ENCODE results near the gene MYCT1. TPM values are rescaled to one million over a fixed set of nuclear protein-coding genes. Genes with fewer than 3 reads are reported as not detected.

MYCT1 gene
- total RNA-seq, 1 experiment from 2014 or later: not detected

DNA sequence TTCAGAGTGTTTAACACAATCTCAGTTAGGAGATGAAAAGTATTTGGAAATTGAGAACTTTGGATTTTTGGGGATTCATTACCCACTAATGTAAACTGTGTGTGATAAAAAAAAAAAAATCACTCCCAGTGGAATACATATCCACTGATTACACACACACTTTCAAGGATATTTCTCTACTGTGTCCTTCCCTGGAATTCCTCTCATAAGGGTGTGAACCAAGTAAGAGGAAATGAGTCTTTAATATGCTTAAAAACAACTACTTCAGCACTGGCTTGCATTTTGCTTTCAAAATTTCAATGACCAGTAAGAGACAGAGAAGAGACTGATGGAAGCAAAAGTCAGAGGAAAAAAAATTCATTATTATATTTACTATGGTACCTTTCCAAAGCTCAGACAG, 24.5 kb upstream of the MYCT1 start:
- Histone ChIP-seq H3K4me1 (ENCODE audit: control insufficient read depth in 1 of 2, insufficient read depth in 2 of 2, low read length in 2 of 2) (no peaks in the 10 kb centered on the region), H3K9me2 (ENCODE audit: insufficient read depth) (no peaks in the 10 kb centered on the region), H3K9ac (ENCODE audit: low read length) (no peak overlapping the region), H3K4me2 (ENCODE audit: low read length) (no peak overlapping the region), H4K20me1 (ENCODE audit: insufficient read depth) (no peaks in the 10 kb centered on the region), H3K4me3 (replicated peaks in 1 of 2; ENCODE audit: low read depth in 1 of 2, low read length in 2 of 2) (no peak overlapping the region), H3K27me3 (ENCODE audit: insufficient read depth, low read length) (no peaks in the 10 kb centered on the region), H2AFZ (ENCODE audit: low read depth, low read length, poor library complexity, severe bottlenecking) (no peak overlapping the region), H3K36me3 (ENCODE audit: control insufficient read depth in 1 of 2, insufficient read depth in 2 of 2, low read length in 2 of 2) (no peaks in the 10 kb centered on the region), H3K79me2 (ENCODE audit: insufficient read depth, low read length) (no peaks in the 10 kb centered on the region), H3K9me3 (ENCODE audit: control insufficient read depth in 1 of 2, insufficient read depth in 1 of 2, low read depth in 1 of 2, low read length in 2 of 2) (no peaks in the 10 kb centered on the region), H3K27ac (ENCODE audit: low read depth, low read length) (no peak overlapping the region)
- RAD21 ChIA-PET (ENCODE audit: low non-redundant PET in 1 of 2, low total read pairs in 2 of 2, uncharacterized antibody in 2 of 2, unreplicated experiment in 2 of 2): no interaction called here
- POLR2A ChIA-PET: no interaction called here
- intact Hi-C loops (cut with micrococcal nuclease): loop anchor here (10.0 kb wide), 1 partner anchor 398 kb away; no protein-coding TSS in a partner anchor
- BruUV-seq (replicated peaks): no TSS peak
- DNase-seq (ENCODE audit: low read depth, low spot score): no peak
- CTCF ChIA-PET: no interaction called here
- TF ChIP-seq, protein P1, sequence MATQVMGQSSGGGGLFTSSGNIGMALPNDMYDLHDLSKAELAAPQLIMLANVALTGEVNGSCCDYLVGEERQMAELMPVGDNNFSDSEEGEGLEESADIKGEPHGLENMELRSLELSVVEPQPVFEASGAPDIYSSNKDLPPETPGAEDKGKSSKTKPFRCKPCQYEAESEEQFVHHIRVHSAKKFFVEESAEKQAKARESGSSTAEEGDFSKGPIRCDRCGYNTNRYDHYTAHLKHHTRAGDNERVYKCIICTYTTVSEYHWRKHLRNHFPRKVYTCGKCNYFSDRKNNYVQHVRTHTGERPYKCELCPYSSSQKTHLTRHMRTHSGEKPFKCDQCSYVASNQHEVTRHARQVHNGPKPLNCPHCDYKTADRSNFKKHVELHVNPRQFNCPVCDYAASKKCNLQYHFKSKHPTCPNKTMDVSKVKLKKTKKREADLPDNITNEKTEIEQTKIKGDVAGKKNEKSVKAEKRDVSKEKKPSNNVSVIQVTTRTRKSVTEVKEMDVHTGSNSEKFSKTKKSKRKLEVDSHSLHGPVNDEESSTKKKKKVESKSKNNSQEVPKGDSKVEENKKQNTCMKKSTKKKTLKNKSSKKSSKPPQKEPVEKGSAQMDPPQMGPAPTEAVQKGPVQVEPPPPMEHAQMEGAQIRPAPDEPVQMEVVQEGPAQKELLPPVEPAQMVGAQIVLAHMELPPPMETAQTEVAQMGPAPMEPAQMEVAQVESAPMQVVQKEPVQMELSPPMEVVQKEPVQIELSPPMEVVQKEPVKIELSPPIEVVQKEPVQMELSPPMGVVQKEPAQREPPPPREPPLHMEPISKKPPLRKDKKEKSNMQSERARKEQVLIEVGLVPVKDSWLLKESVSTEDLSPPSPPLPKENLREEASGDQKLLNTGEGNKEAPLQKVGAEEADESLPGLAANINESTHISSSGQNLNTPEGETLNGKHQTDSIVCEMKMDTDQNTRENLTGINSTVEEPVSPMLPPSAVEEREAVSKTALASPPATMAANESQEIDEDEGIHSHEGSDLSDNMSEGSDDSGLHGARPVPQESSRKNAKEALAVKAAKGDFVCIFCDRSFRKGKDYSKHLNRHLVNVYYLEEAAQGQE (IDR thresholded peaks at IDR 0.05; ENCODE audit: low read depth): no peak
- TF ChIP-seq FOSL1 (IDR thresholded peaks at IDR 0.05; ENCODE audit: low read depth) (no peak), RAD21 (IDR thresholded peaks at IDR 0.05; ENCODE audit: low read depth) (no peak), POLR2AphosphoS5 (IDR thresholded peaks at IDR 0.05; ENCODE audit: low read depth, low read length) (no peak), ZNF274 (IDR thresholded peaks at IDR 0.05; ENCODE audit: low read depth, low read length) (no peak), YY1 (IDR thresholded peaks at IDR 0.05; ENCODE audit: extremely low read depth, insufficient replicate concordance, low read depth, low read length) (no peak), JUND (IDR thresholded peaks at IDR 0.05) (no peak), ZFX (IDR thresholded peaks at IDR 0.05) (no peak), POLR2A (IDR thresholded peaks at IDR 0.05; ENCODE audit: borderline replicate concordance, extremely low read depth, insufficient read depth, insufficient read length) (no peak), EZH2 (IDR thresholded peaks at IDR 0.05) (no peak), CEBPB (IDR thresholded peaks at IDR 0.05; ENCODE audit: low read depth) (no peak), TCF7L2 (IDR thresholded peaks at IDR 0.05; ENCODE audit: borderline replicate concordance, extremely low read depth, insufficient read depth, insufficient read length) (no peak), MAX (IDR thresholded peaks at IDR 0.05) (no peak), SRF (IDR thresholded peaks at IDR 0.05; ENCODE audit: low read depth) (no peak), SP1 (IDR thresholded peaks at IDR 0.05; ENCODE audit: low read depth) (no peak), CBX3 (IDR thresholded peaks at IDR 0.05; ENCODE audit: low read depth) (no peak), EGR1 (IDR thresholded peaks at IDR 0.05; ENCODE audit: low read depth) (no peak), ELF1 (IDR thresholded peaks at IDR 0.05; ENCODE audit: borderline replicate concordance, low read depth) (no peak)
- TF ChIP-seq, protein P2, sequence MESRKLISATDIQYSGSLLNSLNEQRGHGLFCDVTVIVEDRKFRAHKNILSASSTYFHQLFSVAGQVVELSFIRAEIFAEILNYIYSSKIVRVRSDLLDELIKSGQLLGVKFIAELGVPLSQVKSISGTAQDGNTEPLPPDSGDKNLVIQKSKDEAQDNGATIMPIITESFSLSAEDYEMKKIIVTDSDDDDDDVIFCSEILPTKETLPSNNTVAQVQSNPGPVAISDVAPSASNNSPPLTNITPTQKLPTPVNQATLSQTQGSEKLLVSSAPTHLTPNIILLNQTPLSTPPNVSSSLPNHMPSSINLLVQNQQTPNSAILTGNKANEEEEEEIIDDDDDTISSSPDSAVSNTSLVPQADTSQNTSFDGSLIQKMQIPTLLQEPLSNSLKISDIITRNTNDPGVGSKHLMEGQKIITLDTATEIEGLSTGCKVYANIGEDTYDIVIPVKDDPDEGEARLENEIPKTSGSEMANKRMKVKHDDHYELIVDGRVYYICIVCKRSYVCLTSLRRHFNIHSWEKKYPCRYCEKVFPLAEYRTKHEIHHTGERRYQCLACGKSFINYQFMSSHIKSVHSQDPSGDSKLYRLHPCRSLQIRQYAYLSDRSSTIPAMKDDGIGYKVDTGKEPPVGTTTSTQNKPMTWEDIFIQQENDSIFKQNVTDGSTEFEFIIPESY (IDR thresholded peaks at IDR 0.05; ENCODE audit: extremely low read depth, insufficient replicate concordance, low read length): no peak
- TF ChIP-seq, protein P3, sequence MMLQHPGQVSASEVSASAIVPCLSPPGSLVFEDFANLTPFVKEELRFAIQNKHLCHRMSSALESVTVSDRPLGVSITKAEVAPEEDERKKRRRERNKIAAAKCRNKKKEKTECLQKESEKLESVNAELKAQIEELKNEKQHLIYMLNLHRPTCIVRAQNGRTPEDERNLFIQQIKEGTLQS (IDR thresholded peaks at IDR 0.05): no peak
- no peak for ATAC-seq

Data from HCT116 (cell line).